Nephron progenitor cell (in vitro differentiated cells): ENCODE results near the gene RTP5.

Experiments
- DNase-seq: peaks from one replicate; pipeline ENCODE4 v3.0.0; 2021
- H3K27ac Mint-ChIP-seq: 2 replicates; pipeline ENCODE4 v1.8.0; 2021; ENCODE audit warnings: mild to moderate bottlenecking, moderate library complexity, mixed read lengths
- H3K27me3 Mint-ChIP-seq: 2 replicates; pipeline ENCODE4 v1.8.0; 2021; ENCODE audit warnings: mild to moderate bottlenecking, low read depth, mixed read lengths; ENCODE audit not compliant: poor library complexity
- H3K36me3 Mint-ChIP-seq: 2 replicates; pipeline ENCODE4 v1.8.0; 2021; ENCODE audit warnings: low read depth, mixed read lengths
- H3K4me1 Mint-ChIP-seq: 2 replicates; pipeline ENCODE4 v1.8.0; 2021; ENCODE audit warnings: mixed read lengths
- H3K4me3 Mint-ChIP-seq: 2 replicates; pipeline ENCODE4 v1.8.0; 2021; ENCODE audit warnings: mild to moderate bottlenecking, moderate library complexity, mixed read lengths
- H3K9me3 Mint-ChIP-seq: 2 replicates; pipeline ENCODE4 v1.8.0; 2021; ENCODE audit warnings: mild to moderate bottlenecking, moderate library complexity, mixed read lengths
- CTCF ChIP-seq: fragments of 200-600 bp; sonication (generic); IDR thresholded peaks from 2 replicates; pipeline ENCODE4 v1.5.0; 2021; ENCODE audit warnings: antibody characterized with exemption

The RTP5 gene

GRCh38 chr2:241897231-241897916 lies 27.8 kb downstream of the RTP5 start:
- no peaks in the 10 kb centered on the region for H3K36me3 Mint-ChIP-seq
- peaks cover 70% of the 10 kb centered on the region for H3K4me1 Mint-ChIP-seq
- H3K27me3 Mint-ChIP-seq: peaks cover 18% of the 10 kb centered on the region
- H3K4me3 Mint-ChIP-seq: no peak overlapping the region
- no peak for TF ChIP-seq CTCF
- DNase-seq: no peak
- H3K9me3 Mint-ChIP-seq: no peaks in the 10 kb centered on the region
- no peak overlapping the region for H3K27ac Mint-ChIP-seq

GRCh38 chr2:241898463-241899270 lies 29.1 kb downstream of the RTP5 start:
- TF ChIP-seq CTCF: no peak
- H3K9me3 Mint-ChIP-seq: no peaks in the 10 kb centered on the region
- peaks cover 57% of the 10 kb centered on the region for H3K4me1 Mint-ChIP-seq
- no peaks in the 10 kb centered on the region for H3K36me3 Mint-ChIP-seq
- DNase-seq: no peak
- no peak overlapping the region for H3K4me3 Mint-ChIP-seq
- no peak overlapping the region for H3K27ac Mint-ChIP-seq
- peaks cover 18% of the 10 kb centered on the region for H3K27me3 Mint-ChIP-seq

- Mint-ChIP-seq H3K27me3 (peaks cover 23% of the 10 kb centered on the region), H3K9me3 (no peaks in the 10 kb centered on the region), H3K4me1 (peaks cover 56% of the 10 kb centered on the region), H3K27ac (no peak overlapping the region), H3K36me3 (no peaks in the 10 kb centered on the region), H3K4me3 (peak overlapping the region; percentile 49)
- TF ChIP-seq CTCF: no peak
- no peak for DNase-seq
Measured at GRCh38 chr2:241900251-241901017, 30.9 kb downstream of the RTP5 start.

- no peak for TF ChIP-seq CTCF
- Mint-ChIP-seq H3K4me1 (peaks cover 50% of the 10 kb centered on the region), H3K4me3 (peak overlapping the region; percentile 83), H3K36me3 (no peaks in the 10 kb centered on the region), H3K27me3 (peaks cover 26% of the 10 kb centered on the region), H3K9me3 (no peaks in the 10 kb centered on the region), H3K27ac (no peak overlapping the region)
- no peak for DNase-seq
Measured at GRCh38 chr2:241901018-241901380, 31.5 kb downstream of the RTP5 start.

GRCh38 chr2:241901500-241902351 lies 32.2 kb downstream of the RTP5 start:
- no peak for TF ChIP-seq CTCF
- H3K36me3 Mint-ChIP-seq: no peaks in the 10 kb centered on the region
- H3K4me3 Mint-ChIP-seq: peak overlapping the region; percentile 83
- H3K27ac Mint-ChIP-seq: no peak overlapping the region
- peak; percentile 56 for DNase-seq
- H3K4me1 Mint-ChIP-seq: peaks cover 46% of the 10 kb centered on the region
- H3K9me3 Mint-ChIP-seq: no peaks in the 10 kb centered on the region
- H3K27me3 Mint-ChIP-seq: peaks cover 26% of the 10 kb centered on the region
